ENCODE results near the gene SARNP. TPM values are rescaled to one million over a fixed set of nuclear protein-coding genes. Genes with fewer than 3 reads are reported as not detected.

The SARNP gene
- total RNA-seq, 1 donor from 2014 or later, result 68.7 TPM

GRCh38 chr12:55748230-55748993 lies 69.1 kb downstream of the SARNP start:
- H3K4me3 ChIP-seq (ENCODE audit: low read depth, low read length), result no peak overlapping the region
- H3K36me3 ChIP-seq (ENCODE audit: control insufficient read depth, insufficient read depth, low read length), result peaks cover 6% of the 10 kb centered on the region
- DNase-seq (ENCODE audit: low read depth) (no peak), FAIRE-seq (no peak)
- TF ChIP-seq CTCF (IDR thresholded peaks at IDR 0.05; ENCODE audit: insufficient read depth, low read length, severe bottlenecking), result no peak
- no peaks in the 10 kb centered on the region for H3K27me3 ChIP-seq (ENCODE audit: control insufficient read depth, insufficient read depth, low read length)

- no peak for FAIRE-seq
- H3K27me3 ChIP-seq (ENCODE audit: control insufficient read depth, insufficient read depth, low read length), result no peaks in the 10 kb centered on the region
- no peak for TF ChIP-seq CTCF (IDR thresholded peaks at IDR 0.05; ENCODE audit: insufficient read depth, low read length, severe bottlenecking)
These were observed 70.7 kb downstream of the SARNP start for GRCh38 chr12:55746913-55747231.

GRCh38 chr12:55746174-55746912 lies 71.2 kb downstream of the SARNP start:
- FAIRE-seq, result no peak
- TF ChIP-seq CTCF (IDR thresholded peaks at IDR 0.05; ENCODE audit: insufficient read depth, low read length, severe bottlenecking), result no peak
- Histone ChIP-seq H3K4me3 (ENCODE audit: low read depth, low read length) (no peak overlapping the region), H3K27me3 (ENCODE audit: control insufficient read depth, insufficient read depth, low read length) (no peaks in the 10 kb centered on the region), H3K36me3 (ENCODE audit: control insufficient read depth, insufficient read depth, low read length) (no peaks in the 10 kb centered on the region)
- DNase-seq (ENCODE audit: low read depth), result no peak

More at GRCh38 chr12:55746913-55747231, 70.7 kb downstream of the SARNP start:
- peaks cover 2% of the 10 kb centered on the region for H3K36me3 ChIP-seq (ENCODE audit: control insufficient read depth, insufficient read depth, low read length)
- no peak overlapping the region for H3K4me3 ChIP-seq (ENCODE audit: low read depth, low read length)
- no peak for DNase-seq (ENCODE audit: low read depth)

- H3K36me3 ChIP-seq (ENCODE audit: control insufficient read depth, insufficient read depth, low read length), result no peaks in the 10 kb centered on the region
- DNase-seq (ENCODE audit: low read depth) (no peak), FAIRE-seq (no peak)
- TF ChIP-seq CTCF (IDR thresholded peaks at IDR 0.05; ENCODE audit: insufficient read depth, low read length, severe bottlenecking), result no peak
- no peak overlapping the region for H3K4me3 ChIP-seq (ENCODE audit: low read depth, low read length)
- no peaks in the 10 kb centered on the region for H3K27me3 ChIP-seq (ENCODE audit: control insufficient read depth, insufficient read depth, low read length)
These were observed 72.0 kb downstream of the SARNP start for GRCh38 chr12:55745361-55746173.

GRCh38 chr12:55744340-55745030 lies 73.0 kb downstream of the SARNP start:
- FAIRE-seq (no peak), DNase-seq (ENCODE audit: low read depth) (no peak)
- TF ChIP-seq CTCF (IDR thresholded peaks at IDR 0.05; ENCODE audit: insufficient read depth, low read length, severe bottlenecking), result no peak
- no peak overlapping the region for H3K4me3 ChIP-seq (ENCODE audit: low read depth, low read length)
- H3K27me3 ChIP-seq (ENCODE audit: control insufficient read depth, insufficient read depth, low read length), result no peaks in the 10 kb centered on the region
- no peaks in the 10 kb centered on the region for H3K36me3 ChIP-seq (ENCODE audit: control insufficient read depth, insufficient read depth, low read length)
